Measurements from ENCODE around the gene PIP4K2B.

Gene PIP4K2B

DNA sequence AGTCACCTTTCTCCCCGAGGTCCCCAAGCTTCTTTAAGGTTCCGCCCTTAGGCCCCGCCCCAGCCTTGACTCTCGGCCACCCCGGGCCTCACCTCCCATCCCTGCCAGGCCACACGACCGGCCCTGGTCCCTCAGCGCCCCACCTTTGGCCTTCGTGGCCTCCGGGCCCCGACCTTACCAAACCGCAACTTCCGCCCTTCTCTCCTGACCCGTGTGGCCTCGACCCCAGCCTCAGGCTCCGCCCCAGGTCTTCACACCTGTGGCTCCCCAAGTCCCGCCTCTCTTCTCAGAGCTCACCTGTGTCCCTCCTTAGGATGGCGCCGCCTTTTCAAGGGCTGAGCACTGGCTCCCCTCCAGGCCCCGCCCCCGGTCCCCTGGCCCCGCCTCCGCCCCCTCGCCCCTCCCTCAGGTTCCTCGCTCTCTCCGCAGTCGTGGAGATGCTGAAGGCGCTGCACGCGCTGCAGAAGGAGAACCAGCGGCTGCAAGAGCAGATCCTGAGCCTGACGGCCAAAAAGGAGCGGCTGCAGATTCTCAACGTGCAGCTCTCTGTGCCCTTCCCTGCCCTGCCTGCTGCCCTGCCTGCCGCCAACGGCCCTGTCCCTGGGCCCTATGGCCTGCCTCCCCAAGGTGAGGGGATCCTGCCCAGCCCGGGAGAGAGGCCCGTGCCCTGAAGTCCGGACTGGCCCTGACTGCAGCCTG is 79.3 kb downstream of the PIP4K2B start:
- Histone ChIP-seq H2BK5ac (ENCODE audit: low read depth, low read length, poor library complexity, severe bottlenecking) (no peak overlapping the region), H3K27me3 (ENCODE audit: control insufficient read depth in 1 of 2, insufficient read depth in 1 of 2, low read length in 2 of 2) (no peaks in the 10 kb centered on the region), H3K23ac (ENCODE audit: low read length in 2 of 2) (no peak overlapping the region), H3K4ac (ENCODE audit: low read depth in 1 of 2, low read length in 2 of 2) (no peak overlapping the region), H3K9me3 (ENCODE audit: control insufficient read depth, low read length) (no peaks in the 10 kb centered on the region), H2AK5ac (ENCODE audit: low read length, severe bottlenecking) (no peak overlapping the region), H2BK120ac (ENCODE audit: low read depth, low read length) (no peak overlapping the region), H3K18ac (ENCODE audit: low read depth in 1 of 2, low read length in 2 of 2) (no peak overlapping the region), H2AFZ (ENCODE audit: low read depth, low read length) (no peak overlapping the region), H3K4me2 (ENCODE audit: low read length, poor library complexity, severe bottlenecking) (no peak overlapping the region), H3K14ac (ENCODE audit: low read length in 2 of 2) (no peak overlapping the region), H2BK12ac (ENCODE audit: low read length in 2 of 2) (no peak overlapping the region), H4K8ac (ENCODE audit: low read length) (peak overlapping the region; percentile 73), H4K91ac (ENCODE audit: low read length) (no peak overlapping the region), H2BK15ac (ENCODE audit: low read depth, poor library complexity, severe bottlenecking) (no peak overlapping the region), H3K9ac (ENCODE audit: low read length) (no peak overlapping the region), H3K4me1 (ENCODE audit: control insufficient read depth, insufficient read depth, low read depth, low read length) (peaks cover 10% of the 10 kb centered on the region), H3K79me1 (replicated peaks; ENCODE audit: low read length, poor library complexity, severe bottlenecking) (peaks cover 1% of the 10 kb centered on the region), H3K36me3 (ENCODE audit: control insufficient read depth in 1 of 2, insufficient read depth in 2 of 2, low read depth in 1 of 2, low read length in 2 of 2) (peaks cover 76 to 77% of the 10 kb centered on the region in 2 experiments), H3K4me3 (ENCODE audit: insufficient read depth in 1 of 2, low read depth in 1 of 2, low read length in 2 of 2) (no peak overlapping the region), H3K27ac (ENCODE audit: low read length, poor library complexity, severe bottlenecking) (no peak overlapping the region)
- 46% methylated on average over 39 of the region's 39 CpGs for WGBS
- no peak for DNase-seq

DNA sequence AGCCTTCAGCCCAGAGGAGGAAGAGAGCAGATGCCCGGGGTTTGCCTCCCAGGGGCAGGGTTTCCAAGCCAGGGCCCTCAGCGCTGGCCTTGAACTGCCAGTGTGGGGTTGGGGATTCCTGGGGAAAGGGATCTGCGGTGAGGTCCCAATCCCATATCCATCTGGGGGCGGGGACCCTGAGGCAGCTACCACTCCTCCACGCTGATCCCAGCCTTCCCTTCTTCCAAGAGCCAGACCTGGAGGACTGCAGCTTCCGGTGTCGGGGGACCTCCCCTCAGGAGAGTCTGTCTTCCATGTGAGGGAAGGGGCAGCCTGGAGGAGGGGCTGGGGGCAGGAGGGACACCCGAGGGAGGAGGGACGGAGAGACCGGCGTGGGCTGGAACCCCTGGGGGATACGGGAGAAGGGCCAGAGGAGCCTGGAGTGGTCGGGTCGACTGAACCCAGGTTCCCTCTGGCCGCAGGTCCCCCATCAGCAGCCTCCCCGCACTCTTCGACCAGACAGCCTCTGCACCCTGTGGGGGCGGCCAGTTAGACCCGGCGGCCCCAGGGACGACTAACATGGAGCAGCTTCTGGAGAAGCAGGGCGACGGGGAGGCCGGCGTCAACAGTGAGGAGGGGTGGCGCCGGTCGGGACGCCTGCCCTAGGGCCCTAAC is 79.9 kb downstream of the PIP4K2B start:
- Histone ChIP-seq H2BK120ac (ENCODE audit: low read depth, low read length) (no peak overlapping the region), H2BK12ac (ENCODE audit: low read length in 2 of 2) (no peak overlapping the region), H2BK5ac (ENCODE audit: low read depth, low read length, poor library complexity, severe bottlenecking) (no peak overlapping the region), H3K9me3 (ENCODE audit: control insufficient read depth, low read length) (no peaks in the 10 kb centered on the region), H3K23ac (ENCODE audit: low read length in 2 of 2) (no peak overlapping the region), H3K36me3 (ENCODE audit: control insufficient read depth in 1 of 2, insufficient read depth in 2 of 2, low read depth in 1 of 2, low read length in 2 of 2) (peaks cover 71 to 76% of the 10 kb centered on the region in 2 experiments), H4K91ac (ENCODE audit: low read length) (no peak overlapping the region), H3K4me3 (ENCODE audit: insufficient read depth in 1 of 2, low read depth in 1 of 2, low read length in 2 of 2) (no peak overlapping the region), H2AK5ac (ENCODE audit: low read length, severe bottlenecking) (no peak overlapping the region), H3K4me2 (ENCODE audit: low read length, poor library complexity, severe bottlenecking) (no peak overlapping the region), H3K27me3 (ENCODE audit: control insufficient read depth in 1 of 2, insufficient read depth in 1 of 2, low read length in 2 of 2) (no peaks in the 10 kb centered on the region), H2AFZ (ENCODE audit: low read depth, low read length) (no peak overlapping the region), H3K18ac (ENCODE audit: low read depth in 1 of 2, low read length in 2 of 2) (no peak overlapping the region), H3K27ac (ENCODE audit: low read length, poor library complexity, severe bottlenecking) (no peak overlapping the region), H3K79me1 (replicated peaks; ENCODE audit: low read length, poor library complexity, severe bottlenecking) (peaks cover 1% of the 10 kb centered on the region), H2BK15ac (ENCODE audit: low read depth, poor library complexity, severe bottlenecking) (no peak overlapping the region), H4K8ac (ENCODE audit: low read length) (no peak overlapping the region), H3K4ac (ENCODE audit: low read depth in 1 of 2, low read length in 2 of 2) (no peak overlapping the region), H3K9ac (ENCODE audit: low read length) (no peak overlapping the region), H3K14ac (ENCODE audit: low read length in 2 of 2) (no peak overlapping the region), H3K4me1 (ENCODE audit: control insufficient read depth, insufficient read depth, low read depth, low read length) (peaks cover 7% of the 10 kb centered on the region)
- no peak for DNase-seq
- 41% methylated on average over 29 of the region's 29 CpGs for WGBS

DNA sequence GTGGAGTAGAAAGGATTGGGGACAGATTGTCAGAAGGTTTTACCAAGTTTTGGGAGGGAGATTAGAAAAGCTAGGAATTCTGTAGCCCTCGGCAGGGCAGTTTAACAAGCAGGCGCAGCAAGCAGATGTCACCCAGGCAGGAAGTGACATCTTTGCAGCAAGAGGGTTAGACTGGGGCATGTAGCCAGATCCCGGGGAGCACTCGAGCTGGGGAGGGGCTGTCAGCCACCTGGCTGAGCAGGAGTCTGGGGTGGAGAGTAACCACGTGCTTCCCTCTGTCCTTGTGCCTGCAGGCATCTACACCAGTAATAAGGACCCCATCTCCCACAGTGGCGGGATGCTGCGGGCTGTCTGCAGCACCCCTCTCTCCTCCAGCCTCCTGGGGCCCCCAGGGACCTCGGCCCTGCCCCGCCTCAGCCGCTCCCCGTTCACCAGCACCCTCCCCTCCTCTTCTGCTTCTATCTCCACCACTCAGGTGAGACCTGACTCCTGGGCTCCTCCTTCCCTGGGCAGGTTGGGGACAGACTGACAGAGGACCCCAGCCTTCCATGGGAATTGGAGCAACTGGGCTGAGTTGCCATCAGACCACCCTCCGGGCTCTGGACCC is 82.1 kb downstream of the PIP4K2B start:
- peaks cover 6% of the 10 kb centered on the region for H3K79me1 ChIP-seq (replicated peaks; ENCODE audit: low read length, poor library complexity, severe bottlenecking)
- no peaks in the 10 kb centered on the region for H3K9me3 ChIP-seq (ENCODE audit: control insufficient read depth, low read length)
- H3K14ac ChIP-seq (ENCODE audit: low read length in 2 of 2) = no peak overlapping the region
- H2BK15ac ChIP-seq (ENCODE audit: low read depth, poor library complexity, severe bottlenecking) = no peak overlapping the region
- no peak overlapping the region for H4K91ac ChIP-seq (ENCODE audit: low read length)
- no peak overlapping the region for H2AK5ac ChIP-seq (ENCODE audit: low read length, severe bottlenecking)
- H3K27ac ChIP-seq (ENCODE audit: low read length, poor library complexity, severe bottlenecking) = no peak overlapping the region
- H3K36me3 ChIP-seq (ENCODE audit: control insufficient read depth in 1 of 2, insufficient read depth in 2 of 2, low read depth in 1 of 2, low read length in 2 of 2) = peaks cover 79 to 85% of the 10 kb centered on the region in 2 experiments
- H3K4me1 ChIP-seq (ENCODE audit: control insufficient read depth, insufficient read depth, low read depth, low read length) = peaks cover 5% of the 10 kb centered on the region
- 91% methylated on average over 11 of the region's 12 CpGs for WGBS
- no peak overlapping the region for H3K9ac ChIP-seq (ENCODE audit: low read length)
- no peak overlapping the region for H2AFZ ChIP-seq (ENCODE audit: low read depth, low read length)
- no peaks in the 10 kb centered on the region for H3K27me3 ChIP-seq (ENCODE audit: control insufficient read depth in 1 of 2, insufficient read depth in 1 of 2, low read length in 2 of 2)
- H4K8ac ChIP-seq (ENCODE audit: low read length) = no peak overlapping the region
- no peak overlapping the region for H3K18ac ChIP-seq (ENCODE audit: low read depth in 1 of 2, low read length in 2 of 2)
- H2BK120ac ChIP-seq (ENCODE audit: low read depth, low read length) = no peak overlapping the region
- H3K23ac ChIP-seq (ENCODE audit: low read length in 2 of 2) = no peak overlapping the region
- no peak overlapping the region for H2BK5ac ChIP-seq (ENCODE audit: low read depth, low read length, poor library complexity, severe bottlenecking)
- no peak for DNase-seq
- no peak overlapping the region for H3K4me2 ChIP-seq (ENCODE audit: low read length, poor library complexity, severe bottlenecking)
- H2BK12ac ChIP-seq (ENCODE audit: low read length in 2 of 2) = no peak overlapping the region
- no peak overlapping the region for H3K4me3 ChIP-seq (ENCODE audit: insufficient read depth in 1 of 2, low read depth in 1 of 2, low read length in 2 of 2)
- no peak overlapping the region for H3K4ac ChIP-seq (ENCODE audit: low read depth in 1 of 2, low read length in 2 of 2)

DNA sequence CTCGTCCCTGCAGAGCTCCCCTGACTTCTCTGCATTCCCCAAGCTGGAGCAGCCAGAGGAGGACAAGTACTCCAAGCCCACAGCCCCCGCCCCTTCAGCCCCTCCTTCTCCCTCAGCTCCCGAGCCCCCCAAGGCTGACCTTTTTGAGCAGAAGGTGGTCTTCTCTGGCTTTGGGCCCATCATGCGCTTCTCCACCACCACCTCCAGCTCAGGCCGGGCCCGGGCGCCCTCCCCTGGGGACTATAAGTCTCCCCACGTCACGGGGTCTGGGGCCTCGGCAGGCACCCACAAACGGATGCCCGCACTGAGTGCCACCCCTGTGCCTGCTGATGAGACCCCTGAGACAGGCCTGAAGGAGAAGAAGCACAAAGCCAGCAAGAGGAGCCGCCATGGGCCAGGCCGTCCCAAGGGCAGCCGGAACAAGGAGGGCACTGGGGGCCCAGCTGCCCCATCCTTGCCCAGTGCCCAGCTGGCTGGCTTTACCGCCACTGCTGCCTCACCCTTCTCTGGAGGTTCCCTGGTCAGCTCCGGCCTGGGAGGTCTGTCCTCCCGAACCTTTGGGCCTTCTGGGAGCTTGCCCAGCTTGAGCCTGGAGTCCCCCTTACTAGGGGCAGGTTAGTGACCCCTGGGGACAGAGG is 82.9 kb downstream of the PIP4K2B start:
- Histone ChIP-seq H2BK5ac (ENCODE audit: low read depth, low read length, poor library complexity, severe bottlenecking) (no peak overlapping the region), H3K27me3 (ENCODE audit: control insufficient read depth in 1 of 2, insufficient read depth in 1 of 2, low read length in 2 of 2) (no peaks in the 10 kb centered on the region), H2AFZ (ENCODE audit: low read depth, low read length) (no peak overlapping the region), H3K79me1 (replicated peaks; ENCODE audit: low read length, poor library complexity, severe bottlenecking) (peaks cover 11% of the 10 kb centered on the region), H4K8ac (ENCODE audit: low read length) (no peak overlapping the region), H3K14ac (ENCODE audit: low read length in 2 of 2) (no peak overlapping the region), H3K23ac (ENCODE audit: low read length in 2 of 2) (no peak overlapping the region), H3K4me3 (ENCODE audit: insufficient read depth in 1 of 2, low read depth in 1 of 2, low read length in 2 of 2) (no peak overlapping the region), H2AK5ac (ENCODE audit: low read length, severe bottlenecking) (no peak overlapping the region), H2BK120ac (ENCODE audit: low read depth, low read length) (no peak overlapping the region), H3K4me1 (ENCODE audit: control insufficient read depth, insufficient read depth, low read depth, low read length) (peaks cover 8% of the 10 kb centered on the region), H3K4ac (ENCODE audit: low read depth in 1 of 2, low read length in 2 of 2) (no peak overlapping the region), H3K9ac (ENCODE audit: low read length) (no peak overlapping the region), H3K18ac (ENCODE audit: low read depth in 1 of 2, low read length in 2 of 2) (no peak overlapping the region), H4K91ac (ENCODE audit: low read length) (no peak overlapping the region), H2BK12ac (ENCODE audit: low read length in 2 of 2) (no peak overlapping the region), H3K4me2 (ENCODE audit: low read length, poor library complexity, severe bottlenecking) (no peak overlapping the region), H2BK15ac (ENCODE audit: low read depth, poor library complexity, severe bottlenecking) (no peak overlapping the region), H3K36me3 (ENCODE audit: control insufficient read depth in 1 of 2, insufficient read depth in 2 of 2, low read depth in 1 of 2, low read length in 2 of 2) (peaks cover 79 to 89% of the 10 kb centered on the region in 2 experiments), H3K27ac (ENCODE audit: low read length, poor library complexity, severe bottlenecking) (no peak overlapping the region), H3K9me3 (ENCODE audit: control insufficient read depth, low read length) (no peaks in the 10 kb centered on the region)
- WGBS = 94% methylated on average over 18 of the region's 18 CpGs
- no peak for DNase-seq

Measured in mesenchymal stem cell (in vitro differentiated cells and primary cell).